OCI-LY3 (cell line): ENCODE data around the gene DNAJC8.

Experiments used
- EZH2phosphoT487 ChIP-seq: fragments of 200-600 bp; shearing (Covaris generic); IDR thresholded peaks from 2 replicates; pipeline ENCODE4 v1.6.1; 2018; ENCODE audit warnings: antibody characterized with exemption, mixed run types, low read depth
- TF ChIP-seq, protein P1 (sequence below): fragments of 200-600, 300-600 bp; sonication (generic); IDR thresholded peaks from 2 replicates; pipeline ENCODE4 v1.5.1; 2014; ENCODE audit warnings: antibody characterized with exemption, low read length, low read depth

DNA sequence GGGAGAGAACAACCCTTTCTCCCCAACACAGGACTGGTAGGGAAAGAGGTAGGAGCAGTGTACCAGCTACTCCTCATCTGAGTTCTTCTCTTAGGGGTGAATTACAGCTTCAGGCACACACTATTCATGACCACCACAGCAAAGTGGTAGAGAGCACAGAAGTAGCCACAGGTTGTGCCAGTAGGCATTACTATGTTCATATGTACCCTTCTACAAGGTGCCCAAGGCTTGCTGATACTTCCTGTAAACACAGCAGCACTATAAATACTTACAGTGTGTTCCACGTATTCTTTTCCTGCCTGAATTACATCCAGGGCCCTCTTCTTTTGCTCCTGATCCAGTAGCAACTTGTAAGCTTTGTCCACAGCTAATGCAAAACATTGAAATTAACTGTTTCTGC lies 23.1 kb downstream of the DNAJC8 start:
- TF ChIP-seq, protein P1, sequence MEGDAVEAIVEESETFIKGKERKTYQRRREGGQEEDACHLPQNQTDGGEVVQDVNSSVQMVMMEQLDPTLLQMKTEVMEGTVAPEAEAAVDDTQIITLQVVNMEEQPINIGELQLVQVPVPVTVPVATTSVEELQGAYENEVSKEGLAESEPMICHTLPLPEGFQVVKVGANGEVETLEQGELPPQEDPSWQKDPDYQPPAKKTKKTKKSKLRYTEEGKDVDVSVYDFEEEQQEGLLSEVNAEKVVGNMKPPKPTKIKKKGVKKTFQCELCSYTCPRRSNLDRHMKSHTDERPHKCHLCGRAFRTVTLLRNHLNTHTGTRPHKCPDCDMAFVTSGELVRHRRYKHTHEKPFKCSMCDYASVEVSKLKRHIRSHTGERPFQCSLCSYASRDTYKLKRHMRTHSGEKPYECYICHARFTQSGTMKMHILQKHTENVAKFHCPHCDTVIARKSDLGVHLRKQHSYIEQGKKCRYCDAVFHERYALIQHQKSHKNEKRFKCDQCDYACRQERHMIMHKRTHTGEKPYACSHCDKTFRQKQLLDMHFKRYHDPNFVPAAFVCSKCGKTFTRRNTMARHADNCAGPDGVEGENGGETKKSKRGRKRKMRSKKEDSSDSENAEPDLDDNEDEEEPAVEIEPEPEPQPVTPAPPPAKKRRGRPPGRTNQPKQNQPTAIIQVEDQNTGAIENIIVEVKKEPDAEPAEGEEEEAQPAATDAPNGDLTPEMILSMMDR, result no peak
- TF ChIP-seq EZH2phosphoT487, result no peak
